ENCODE measurements around the gene VAV1.

DNA sequence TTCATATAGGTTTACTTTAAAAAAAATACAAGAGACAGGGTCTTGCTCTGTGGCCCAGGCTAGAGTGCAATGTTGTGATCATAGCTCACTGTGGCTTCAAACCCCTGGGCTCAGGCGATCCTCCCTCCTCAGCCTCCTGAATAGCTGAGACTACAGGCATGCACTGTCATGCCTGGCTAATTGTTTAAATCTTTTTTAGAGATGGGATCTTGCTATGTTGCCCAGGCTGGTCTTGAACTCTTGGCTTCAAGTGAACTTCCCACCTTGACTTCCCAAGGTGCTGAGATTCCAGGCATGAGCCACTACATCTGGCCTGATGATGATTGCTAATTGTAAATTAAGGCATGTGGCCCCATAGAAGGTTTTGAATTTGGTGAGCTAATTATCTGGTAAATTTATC, 79.5 kb downstream of the VAV1 start:
- TF ChIP-seq, protein P1, sequence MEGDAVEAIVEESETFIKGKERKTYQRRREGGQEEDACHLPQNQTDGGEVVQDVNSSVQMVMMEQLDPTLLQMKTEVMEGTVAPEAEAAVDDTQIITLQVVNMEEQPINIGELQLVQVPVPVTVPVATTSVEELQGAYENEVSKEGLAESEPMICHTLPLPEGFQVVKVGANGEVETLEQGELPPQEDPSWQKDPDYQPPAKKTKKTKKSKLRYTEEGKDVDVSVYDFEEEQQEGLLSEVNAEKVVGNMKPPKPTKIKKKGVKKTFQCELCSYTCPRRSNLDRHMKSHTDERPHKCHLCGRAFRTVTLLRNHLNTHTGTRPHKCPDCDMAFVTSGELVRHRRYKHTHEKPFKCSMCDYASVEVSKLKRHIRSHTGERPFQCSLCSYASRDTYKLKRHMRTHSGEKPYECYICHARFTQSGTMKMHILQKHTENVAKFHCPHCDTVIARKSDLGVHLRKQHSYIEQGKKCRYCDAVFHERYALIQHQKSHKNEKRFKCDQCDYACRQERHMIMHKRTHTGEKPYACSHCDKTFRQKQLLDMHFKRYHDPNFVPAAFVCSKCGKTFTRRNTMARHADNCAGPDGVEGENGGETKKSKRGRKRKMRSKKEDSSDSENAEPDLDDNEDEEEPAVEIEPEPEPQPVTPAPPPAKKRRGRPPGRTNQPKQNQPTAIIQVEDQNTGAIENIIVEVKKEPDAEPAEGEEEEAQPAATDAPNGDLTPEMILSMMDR (IDR thresholded peaks at IDR 0.05; ENCODE audit: low read length): no peak
- TF ChIP-seq EZH2 (IDR thresholded peaks at IDR 0.05; ENCODE audit: borderline replicate concordance, low read length): no peak
